ENCODE results near the gene MEPCE. TPM values are rescaled to one million over a fixed set of nuclear protein-coding genes. Genes with fewer than 3 reads are reported as not detected.

Gene MEPCE
- total RNA-seq, 1 experiment from 2014 or later: 72.1 TPM

- ChIA-PET CTCF (interaction anchor here (0.6 to 1.7 kb wide), 15 partner anchors 9 to 437 kb away, joined by 3 to 12 read pairs (median 4); partner anchors contain the start of gene PPP1R35), POLR2A (interaction anchor here (0.6 to 0.7 kb wide), 5 partner anchors 14 to 126 kb away, joined by 5 to 23 read pairs (median 9); partner anchors contain the start of gene NYAP1)
- DNase-seq (ENCODE audit: low read depth, low spot score) (peak; percentile 66), ATAC-seq (peak; percentile 83)
- Histone ChIP-seq H3K27ac (ENCODE audit: low read length) (peak overlapping the region; percentile 65), H3K9me3 (ENCODE audit: control insufficient read depth, insufficient read depth, low read depth, low read length) (no peaks in the 10 kb centered on the region), H3K4me3 (ENCODE audit: low read depth in 2 of 2, low read length in 2 of 2) (no peak overlapping the region), H3K36me3 (ENCODE audit: control insufficient read depth, insufficient read depth, low read length) (no peaks in the 10 kb centered on the region), H3K27me3 (ENCODE audit: control insufficient read depth, insufficient read depth, low read length) (no peaks in the 10 kb centered on the region), H3K4me1 (ENCODE audit: control insufficient read depth, insufficient read depth, low read length) (peaks cover 18% of the 10 kb centered on the region)
- TF ChIP-seq CTCF (IDR thresholded peaks at IDR 0.05) (peak; percentile 96), POLR2AphosphoS5 (IDR thresholded peaks at IDR 0.05; ENCODE audit: low read depth, low read length) (0 out of 2 replicates have a peak, but pooled peaks have one; percentile 23), REST (IDR thresholded peaks at IDR 0.05; ENCODE audit: insufficient read depth in 1 of 2, low read depth in 2 of 2, low read length in 1 of 2) (no peak), SIN3A (IDR thresholded peaks at IDR 0.05; ENCODE audit: borderline replicate concordance, insufficient read depth, low read depth, low read length) (no peak), TCF7L2 (IDR thresholded peaks at IDR 0.05; ENCODE audit: low read depth, low read length) (no peak)
- BruUV-seq (replicated peaks): no TSS peak
- intact Hi-C loops (cut with micrococcal nuclease; ENCODE audit: unreplicated experiment) (loop anchor here (1.0 kb wide), 1 partner anchor 90 kb away; no protein-coding TSS in a partner anchor), in situ Hi-C loops (cut with HindIII; ENCODE audit: low pct_unique_long_range_greater_than_20kb, low sequenced_read_pairs) (no loop called here)
These were observed 39.8 kb downstream of the MEPCE start for GRCh38 chr7:100469227-100470044.

GRCh38 chr7:100471021-100471420, 41.4 kb downstream of the MEPCE start:
- Histone ChIP-seq H3K27me3 (ENCODE audit: control insufficient read depth, insufficient read depth, low read length) (no peaks in the 10 kb centered on the region), H3K36me3 (ENCODE audit: control insufficient read depth, insufficient read depth, low read length) (no peaks in the 10 kb centered on the region), H3K9me3 (ENCODE audit: control insufficient read depth, insufficient read depth, low read depth, low read length) (no peaks in the 10 kb centered on the region), H3K27ac (ENCODE audit: low read length) (no peak overlapping the region), H3K4me1 (ENCODE audit: control insufficient read depth, insufficient read depth, low read length) (peaks cover 27% of the 10 kb centered on the region), H3K4me3 (ENCODE audit: low read depth in 2 of 2, low read length in 2 of 2) (no peak overlapping the region)
- DNase-seq (ENCODE audit: low read depth, low spot score): no peak
- intact Hi-C loops (cut with micrococcal nuclease; ENCODE audit: unreplicated experiment): no loop called here
- ChIA-PET CTCF (interaction anchor here (0.7 to 1.7 kb wide), 2 partner anchors 9 to 168 kb away, joined by 3 to 8 read pairs; no protein-coding TSS in a partner anchor), POLR2A (no interaction called here)
- no peak for ATAC-seq
- TF ChIP-seq TCF7L2 (IDR thresholded peaks at IDR 0.05; ENCODE audit: low read depth, low read length): no peak
- TF ChIP-seq CTCF (IDR thresholded peaks at IDR 0.05): no peak
- TF ChIP-seq REST (IDR thresholded peaks at IDR 0.05; ENCODE audit: insufficient read depth in 1 of 2, low read depth in 2 of 2, low read length in 1 of 2): no peak
- TF ChIP-seq SIN3A (IDR thresholded peaks at IDR 0.05; ENCODE audit: borderline replicate concordance, insufficient read depth, low read depth, low read length): no peak
- no peak for TF ChIP-seq POLR2AphosphoS5 (IDR thresholded peaks at IDR 0.05; ENCODE audit: low read depth, low read length)
- no TSS peak for BruUV-seq (replicated peaks)
- in situ Hi-C loops (cut with HindIII; ENCODE audit: low pct_unique_long_range_greater_than_20kb, low sequenced_read_pairs): no loop called here
